Measurements from ENCODE around the gene DLX2.
A peak's percentile ranks its signal among the peaks of the same experiment; 100 is the strongest.

DLX2 gene

GRCh38 chr2:172097557-172098131 is 5.1 kb downstream of the DLX2 start:
- ATAC-seq, result no peak

DNA sequence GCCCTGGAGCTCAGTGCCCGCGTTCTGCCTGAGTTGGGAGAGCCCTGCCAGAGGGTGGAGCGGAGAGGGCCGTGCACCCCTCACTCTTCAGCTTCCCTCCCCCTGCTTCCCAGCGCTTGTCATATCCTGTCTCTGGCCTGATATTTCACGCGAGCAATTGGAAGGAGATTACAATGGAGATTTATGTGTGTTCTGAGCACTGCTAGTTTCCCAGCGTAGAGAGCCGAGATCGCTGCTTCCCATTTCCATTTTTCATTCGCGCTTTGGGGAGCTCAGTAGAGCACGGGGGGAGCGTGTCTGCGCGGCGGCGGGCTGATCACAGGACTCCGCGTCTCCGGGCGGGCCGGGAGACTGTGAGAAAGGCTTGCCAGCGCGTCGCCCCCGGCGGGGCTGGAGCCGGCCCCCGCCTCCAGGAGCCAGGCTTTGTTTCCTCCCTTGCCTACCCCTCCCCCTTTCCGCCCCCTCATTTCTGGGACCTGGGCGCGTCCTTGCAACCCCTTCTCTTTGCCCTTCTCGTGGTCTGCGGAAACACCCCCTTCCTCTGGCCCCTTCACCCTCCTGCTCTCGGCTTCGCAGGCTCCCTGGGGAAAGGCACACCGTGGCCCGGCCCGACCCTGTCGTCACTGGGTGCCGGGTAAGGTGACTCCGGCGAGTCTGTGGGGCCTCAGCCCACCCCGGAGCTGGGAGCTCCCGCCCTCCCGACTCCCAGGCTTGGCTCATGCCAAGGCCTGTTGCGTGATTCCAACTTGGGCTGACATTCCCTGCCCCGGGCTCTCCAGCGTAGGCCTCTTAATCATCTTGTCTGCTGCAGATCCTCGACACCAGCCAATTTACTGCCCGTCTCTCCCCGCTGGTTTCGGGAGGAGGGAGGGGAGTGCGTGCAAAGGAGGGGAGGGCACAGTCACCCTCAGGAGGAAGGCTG is 5.8 kb downstream of the DLX2 start:
- TF ChIP-seq, protein P1, sequence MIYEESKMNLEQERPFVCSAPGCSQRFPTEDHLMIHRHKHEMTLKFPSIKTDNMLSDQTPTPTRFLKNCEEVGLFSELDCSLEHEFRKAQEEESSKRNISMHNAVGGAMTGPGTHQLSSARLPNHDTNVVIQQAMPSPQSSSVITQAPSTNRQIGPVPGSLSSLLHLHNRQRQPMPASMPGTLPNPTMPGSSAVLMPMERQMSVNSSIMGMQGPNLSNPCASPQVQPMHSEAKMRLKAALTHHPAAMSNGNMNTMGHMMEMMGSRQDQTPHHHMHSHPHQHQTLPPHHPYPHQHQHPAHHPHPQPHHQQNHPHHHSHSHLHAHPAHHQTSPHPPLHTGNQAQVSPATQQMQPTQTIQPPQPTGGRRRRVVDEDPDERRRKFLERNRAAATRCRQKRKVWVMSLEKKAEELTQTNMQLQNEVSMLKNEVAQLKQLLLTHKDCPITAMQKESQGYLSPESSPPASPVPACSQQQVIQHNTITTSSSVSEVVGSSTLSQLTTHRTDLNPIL (CRISPR knock-in tag; IDR thresholded peaks at IDR 0.05; ENCODE audit: low read depth), result no peak
- TF ChIP-seq TCF4 (CRISPR knock-in tag; IDR thresholded peaks at IDR 0.05; ENCODE audit: borderline replicate concordance) (no peak), TSHZ2 (CRISPR knock-in tag; IDR thresholded peaks at IDR 0.05) (no peak), ZNF8 (CRISPR knock-in tag; IDR thresholded peaks at IDR 0.05) (no peak), ZNF70 (CRISPR knock-in tag; IDR thresholded peaks at IDR 0.05) (no peak), ZFP30 (CRISPR knock-in tag; IDR thresholded peaks at IDR 0.05) (no peak), PPARA (CRISPR knock-in tag; IDR thresholded peaks at IDR 0.05; ENCODE audit: borderline replicate concordance) (no peak), ZC3H10 (CRISPR knock-in tag; IDR thresholded peaks at IDR 0.05) (no peak), ZFP3 (CRISPR knock-in tag; IDR thresholded peaks at IDR 0.05) (no peak), RARB (CRISPR knock-in tag; IDR thresholded peaks at IDR 0.05) (no peak), TOX (CRISPR knock-in tag; IDR thresholded peaks at IDR 0.05; ENCODE audit: borderline replicate concordance) (no peak), OSR1 (CRISPR knock-in tag; IDR thresholded peaks at IDR 0.05) (no peak), ARNTL (CRISPR knock-in tag; IDR thresholded peaks at IDR 0.05; ENCODE audit: borderline replicate concordance, low read depth) (no peak), ZNF565 (CRISPR knock-in tag; conservative IDR thresholded peaks at IDR 0.05; ENCODE audit: low read depth) (no peak), SNAI2 (CRISPR knock-in tag; IDR thresholded peaks at IDR 0.05) (no peak), CSDC2 (CRISPR knock-in tag; IDR thresholded peaks at IDR 0.05) (no peak)
- TF ChIP-seq, protein P2, sequence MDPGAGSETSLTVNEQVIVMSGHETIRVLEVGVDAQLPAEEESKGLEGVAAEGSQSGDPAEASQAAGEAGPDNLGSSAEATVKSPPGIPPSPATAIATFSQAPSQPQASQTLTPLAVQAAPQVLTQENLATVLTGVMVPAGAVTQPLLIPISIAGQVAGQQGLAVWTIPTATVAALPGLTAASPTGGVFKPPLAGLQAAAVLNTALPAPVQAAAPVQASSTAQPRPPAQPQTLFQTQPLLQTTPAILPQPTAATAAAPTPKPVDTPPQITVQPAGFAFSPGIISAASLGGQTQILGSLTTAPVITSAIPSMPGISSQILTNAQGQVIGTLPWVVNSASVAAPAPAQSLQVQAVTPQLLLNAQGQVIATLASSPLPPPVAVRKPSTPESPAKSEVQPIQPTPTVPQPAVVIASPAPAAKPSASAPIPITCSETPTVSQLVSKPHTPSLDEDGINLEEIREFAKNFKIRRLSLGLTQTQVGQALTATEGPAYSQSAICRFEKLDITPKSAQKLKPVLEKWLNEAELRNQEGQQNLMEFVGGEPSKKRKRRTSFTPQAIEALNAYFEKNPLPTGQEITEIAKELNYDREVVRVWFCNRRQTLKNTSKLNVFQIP (CRISPR knock-in tag; IDR thresholded peaks at IDR 0.05; ENCODE audit: borderline replicate concordance, low read depth), result no peak

More at GRCh38 chr2:172097557-172098131, 5.1 kb downstream of the DLX2 start:
- TF ChIP-seq ARNTL (CRISPR knock-in tag; IDR thresholded peaks at IDR 0.05; ENCODE audit: borderline replicate concordance, low read depth), result no peak

DNA sequence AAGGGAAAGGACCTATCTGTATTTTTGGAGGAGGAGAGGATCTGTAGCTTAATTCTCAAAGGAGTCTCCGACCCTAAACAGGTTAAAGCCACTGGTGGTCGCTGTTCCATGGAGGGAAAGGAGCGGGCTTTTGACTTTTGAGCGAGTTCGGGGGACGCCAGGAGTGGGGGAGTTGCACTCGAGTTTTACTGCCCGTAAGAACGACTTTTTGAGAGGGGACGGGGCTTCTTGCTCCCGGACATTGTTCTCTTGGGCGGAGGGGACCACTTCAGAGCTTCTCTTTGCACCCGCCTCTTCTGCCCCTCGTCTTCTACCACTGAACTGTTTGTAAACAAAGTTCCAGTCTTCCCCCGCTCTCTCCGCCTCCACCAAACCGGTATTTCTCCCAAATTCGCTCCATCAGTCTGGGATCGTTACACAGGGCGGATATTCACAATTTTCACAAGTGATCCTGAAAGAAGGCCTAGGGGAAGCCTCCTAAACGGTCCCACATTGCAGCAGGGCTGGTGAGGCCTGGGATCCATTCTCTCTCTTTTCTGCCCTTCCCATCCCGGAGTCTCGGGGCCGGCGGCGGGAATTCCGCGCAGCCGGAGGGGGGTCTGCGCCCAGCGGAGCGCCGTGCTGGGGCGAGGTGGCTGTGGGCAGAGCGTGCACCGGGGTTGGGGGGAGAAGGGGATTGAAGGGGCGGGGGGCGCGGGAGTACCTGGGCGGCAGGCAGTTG is 6.6 kb downstream of the DLX2 start:
- TF ChIP-seq ESRRG (CRISPR knock-in tag; IDR thresholded peaks at IDR 0.05) (no peak), ARNTL (CRISPR knock-in tag; IDR thresholded peaks at IDR 0.05; ENCODE audit: borderline replicate concordance, low read depth) (no peak), CSDC2 (CRISPR knock-in tag; IDR thresholded peaks at IDR 0.05) (no peak), ZNF8 (CRISPR knock-in tag; IDR thresholded peaks at IDR 0.05) (no peak), ZNF565 (CRISPR knock-in tag; conservative IDR thresholded peaks at IDR 0.05; ENCODE audit: low read depth) (no peak), SNAI2 (CRISPR knock-in tag; IDR thresholded peaks at IDR 0.05) (no peak), PPARA (CRISPR knock-in tag; IDR thresholded peaks at IDR 0.05; ENCODE audit: borderline replicate concordance) (no peak), RARB (CRISPR knock-in tag; IDR thresholded peaks at IDR 0.05) (no peak), OSR1 (CRISPR knock-in tag; IDR thresholded peaks at IDR 0.05) (no peak)
- TF ChIP-seq, protein P1 (CRISPR knock-in tag; IDR thresholded peaks at IDR 0.05; ENCODE audit: low read depth), result no peak
- TF ChIP-seq, protein P2 (CRISPR knock-in tag; IDR thresholded peaks at IDR 0.05; ENCODE audit: borderline replicate concordance, low read depth), result no peak
- peak; percentile 7 for ATAC-seq

More for the DNA sequence above, 5.8 kb downstream of the DLX2 start:
- ATAC-seq, result peak; percentile 7
